Left forelimb (tissue), 1 donor: ENCODE measurements around the gene ANXA4.
"Not testable (repeated sequence)": the region's sequence is repeated elsewhere in the genome, so short reads cannot be mapped to it uniquely, and the experiment has no call there.

Experiments used
- DNase-seq: peaks from one replicate; pipeline ENCODE4 v3.0.0-alpha.2; 2018; ENCODE audit warnings: low spot score

Gene ANXA4

GRCh38 chr2:69810550-69810949 lies 68.6 kb downstream of the ANXA4 start:
- no peak for DNase-seq

GRCh38 chr2:69811018-69811417 lies 69.1 kb downstream of the ANXA4 start:
- DNase-seq = no peak

GRCh38 chr2:69811591-69811990 lies 69.7 kb downstream of the ANXA4 start:
- no peak for DNase-seq

- no peak for DNase-seq
Observed at GRCh38 chr2:69815717-69816116, 73.8 kb downstream of the ANXA4 start.

GRCh38 chr2:69816923-69817542 lies 75.1 kb downstream of the ANXA4 start:
- DNase-seq = no peak

GRCh38 chr2:69817729-69818501 lies 76.0 kb downstream of the ANXA4 start:
- DNase-seq = no peak

GRCh38 chr2:69827796-69828540 lies 86.0 kb downstream of the ANXA4 start:
- DNase-seq = no peak

GRCh38 chr2:69828938-69829255 lies 87.0 kb downstream of the ANXA4 start:
- no peak for DNase-seq

GRCh38 chr2:69829256-69830044 lies 87.5 kb downstream of the ANXA4 start, which contains the start of gene GMCL1:
Gene GMCL1 (plus strand): TSS chr2:69829660. CDS start chr2:69829893, 233 bp downstream.
- peak; percentile 99 for DNase-seq

GRCh38 chr2:69830045-69830905 lies 88.3 kb downstream of the ANXA4 start:
- peak; percentile 70 for DNase-seq

GRCh38 chr2:69830906-69831241 lies 88.9 kb downstream of the ANXA4 start:
- not testable (repeated sequence) for DNase-seq

GRCh38 chr2:69831354-69831905 lies 89.5 kb downstream of the ANXA4 start:
- DNase-seq = no peak

GRCh38 chr2:69833752-69834151 lies 91.8 kb downstream of the ANXA4 start:
- DNase-seq = no peak

GRCh38 chr2:69835666-69836065 lies 93.7 kb downstream of the ANXA4 start:
- DNase-seq = no peak

GRCh38 chr2:69836316-69836715 lies 94.4 kb downstream of the ANXA4 start:
- DNase-seq = no peak

GRCh38 chr2:69837533-69837932 lies 95.6 kb downstream of the ANXA4 start:
- DNase-seq = no peak

GRCh38 chr2:69843993-69844392 lies 102.1 kb downstream of the ANXA4 start:
- no peak for DNase-seq

GRCh38 chr2:69844560-69844959 lies 102.6 kb downstream of the ANXA4 start:
- no peak for DNase-seq

- DNase-seq = no peak
Observed at GRCh38 chr2:69846182-69847067, 104.5 kb downstream of the ANXA4 start.
